Stimulated activated CD8-positive, alpha-beta memory T cell treated with anti-CD3 and anti-CD28 coated beads, Interleukin-15, amount 100 ng/mL, for 24 hours (primary cell): ENCODE measurements around the gene FCHSD2.
A peak's percentile ranks its signal among the peaks of the same experiment; 100 is the strongest.
"Not testable (repeated sequence)": the region's sequence is repeated elsewhere in the genome, so short reads cannot be mapped to it uniquely, and the experiment has no call there.

Experiments
- DNase-seq: peaks from one replicate; pipeline ENCODE4 v3.0.0-alpha.2; 2020; ENCODE audit warnings: low read depth

FCHSD2 gene

DNA sequence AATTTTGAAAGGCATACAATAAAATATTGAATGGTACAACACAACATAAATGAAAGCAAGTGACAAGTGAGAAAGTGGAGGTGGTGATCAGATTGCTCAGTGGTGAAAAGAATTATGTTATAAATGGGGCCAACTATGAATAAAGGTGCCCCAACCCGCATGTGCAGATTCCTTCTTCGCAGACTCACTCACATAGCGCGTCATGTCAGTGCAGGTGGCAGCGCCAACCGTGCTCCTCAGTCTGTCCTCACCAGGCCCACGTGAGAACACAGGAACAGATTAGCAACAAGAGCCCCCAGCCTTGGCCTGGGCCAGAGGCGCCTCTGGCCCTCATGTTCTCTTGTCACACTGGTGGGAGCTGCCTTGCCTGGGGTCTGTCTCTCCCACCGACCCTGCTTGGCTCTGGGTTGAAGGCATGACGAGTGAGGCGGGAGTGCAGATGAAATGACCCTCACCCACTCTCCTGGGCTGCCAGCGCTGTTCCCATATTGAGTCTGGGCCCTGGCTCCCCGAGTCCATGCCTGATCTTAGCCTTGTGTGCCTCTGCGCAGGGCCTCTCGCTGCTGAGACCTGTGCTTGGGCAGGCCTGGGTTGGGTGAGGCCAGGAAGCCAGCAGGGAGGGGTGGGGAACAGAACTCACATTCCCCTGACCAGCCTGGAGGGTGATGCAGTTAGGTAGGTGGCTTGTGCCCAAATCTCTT is 321.5 kb downstream of the FCHSD2 start:
- DNase-seq, result no peak

DNA sequence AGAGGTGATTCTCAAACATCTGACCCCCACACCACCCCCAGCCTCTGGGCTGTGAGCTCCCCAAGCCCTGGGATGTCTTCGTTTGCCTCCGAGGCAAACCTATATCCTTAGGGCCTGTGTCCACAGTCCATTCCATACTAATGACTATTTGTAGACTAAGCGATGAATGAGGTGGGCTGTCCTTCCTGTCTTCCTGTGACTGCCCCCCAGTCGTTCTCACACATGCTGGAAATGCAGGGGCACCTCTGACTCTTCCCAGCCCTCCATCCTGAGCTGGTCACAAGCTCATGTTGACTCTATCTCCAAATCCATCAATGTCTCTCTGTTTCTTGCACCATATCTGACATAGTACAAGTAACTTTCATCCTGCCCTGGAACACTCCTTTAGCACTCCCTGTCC is 323.1 kb downstream of the FCHSD2 start:
- DNase-seq, result no peak

DNA sequence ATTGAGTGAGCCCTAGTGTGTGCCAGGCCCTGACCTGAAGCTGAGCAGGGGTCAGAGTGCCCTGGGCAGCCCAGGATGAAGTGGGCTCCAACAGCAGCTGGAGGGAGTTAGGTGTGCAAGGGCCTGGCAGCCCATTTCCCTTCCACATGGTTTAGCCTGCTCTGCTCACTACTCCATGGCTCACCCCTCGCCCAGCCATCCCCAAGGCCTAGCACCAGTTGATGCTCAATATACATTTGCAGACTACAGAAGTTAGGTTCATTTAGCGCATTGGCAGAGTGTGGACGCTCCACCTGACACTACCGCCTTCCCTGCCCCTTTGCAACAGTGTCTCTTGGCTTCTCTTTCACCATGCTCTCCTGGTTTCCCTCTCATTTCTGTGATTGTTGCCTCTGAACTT is 324.2 kb downstream of the FCHSD2 start:
- DNase-seq, result no peak

DNA sequence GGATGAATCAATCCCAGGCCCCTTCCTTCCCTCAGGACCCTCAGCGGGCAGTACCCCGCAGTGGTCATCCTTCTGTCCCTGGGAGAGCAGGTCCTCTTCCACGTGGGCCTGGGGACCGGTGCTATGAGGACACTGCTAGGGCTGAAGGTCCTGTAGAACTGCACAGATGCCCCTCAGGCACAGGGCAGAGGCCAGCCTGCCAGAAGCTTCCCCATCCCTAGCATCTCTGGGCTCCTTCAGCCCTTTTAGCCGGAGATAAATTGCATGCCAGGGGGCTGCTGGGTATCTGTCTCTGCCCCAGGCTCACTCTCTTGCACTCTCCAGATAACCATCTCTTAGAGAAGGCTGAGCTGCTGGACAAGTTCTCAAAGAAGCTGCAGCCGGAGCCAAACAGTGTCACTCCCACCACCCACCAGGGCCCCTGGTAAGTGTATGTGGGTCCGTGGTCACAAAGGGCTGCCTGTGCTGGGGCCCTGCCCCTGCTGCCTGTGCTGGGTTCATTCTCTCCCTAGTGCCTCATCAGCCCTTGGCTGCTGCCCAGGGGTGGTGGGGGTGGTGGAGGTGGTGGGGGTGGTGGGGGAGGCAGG is 325.6 kb downstream of the FCHSD2 start:
- DNase-seq, result no peak

DNA sequence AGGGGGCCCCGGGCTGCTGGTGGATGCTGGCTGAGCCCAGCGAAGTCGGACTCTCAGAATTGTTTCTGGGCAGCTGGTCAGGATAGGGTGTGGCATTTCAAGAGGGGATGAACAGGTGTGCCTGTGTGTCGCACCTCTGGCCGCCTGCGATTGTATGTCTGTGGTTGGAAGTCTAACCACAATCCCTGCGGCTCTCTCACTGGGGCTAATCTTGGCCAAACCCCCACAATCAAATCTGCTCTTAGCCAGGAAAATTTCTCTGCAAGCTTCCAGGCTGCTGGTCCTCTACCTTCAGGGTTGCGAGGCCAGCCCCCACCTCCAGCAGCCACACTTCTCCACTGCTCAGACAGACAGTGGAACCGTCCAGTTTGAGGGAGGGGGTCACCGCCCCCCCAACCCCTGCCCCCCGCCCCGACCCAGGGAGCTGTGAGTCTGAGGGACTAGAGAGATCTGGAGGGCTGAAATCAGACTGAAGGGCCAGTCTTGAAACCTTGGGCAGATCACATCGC is 327.0 kb downstream of the FCHSD2 start:
- DNase-seq, result no peak

- peak; percentile 87 for DNase-seq
Observed at GRCh38 chr11:72814286-72815109, 327.6 kb downstream of the FCHSD2 start, which contains the start of gene ATG16L2. ATG16L2 (plus strand) TSS chr11:72814411; CDS start chr11:72814446, 35 bp downstream.

- DNase-seq, result no peak
Observed at GRCh38 chr11:72813740-72814285, 328.3 kb downstream of the FCHSD2 start.

GRCh38 chr11:72812967-72813739 is 329.0 kb downstream of the FCHSD2 start:
- peak; percentile 39 for DNase-seq

DNA sequence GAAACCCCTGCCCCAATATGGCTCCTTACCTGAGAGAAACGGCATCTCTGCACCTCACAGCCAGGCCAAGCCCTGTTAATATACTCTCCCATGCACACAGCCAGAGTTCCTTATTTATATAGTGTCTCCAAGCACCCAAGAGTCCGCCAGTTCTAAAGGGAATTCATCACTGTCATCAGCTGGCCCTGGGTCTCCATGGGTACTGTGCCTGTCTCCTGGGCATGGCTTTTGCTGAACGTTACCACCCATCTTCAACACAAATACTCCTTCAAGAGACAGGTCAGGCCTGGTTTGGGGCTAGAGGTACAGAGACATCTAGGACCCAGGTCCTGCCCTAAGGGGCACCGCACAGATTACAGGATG is 329.5 kb downstream of the FCHSD2 start:
- no peak for DNase-seq

GRCh38 chr11:72811686-72812085 is 330.4 kb downstream of the FCHSD2 start:
- DNase-seq, result not testable (repeated sequence)

GRCh38 chr11:72808331-72808798 is 333.8 kb downstream of the FCHSD2 start:
- no peak for DNase-seq

DNA sequence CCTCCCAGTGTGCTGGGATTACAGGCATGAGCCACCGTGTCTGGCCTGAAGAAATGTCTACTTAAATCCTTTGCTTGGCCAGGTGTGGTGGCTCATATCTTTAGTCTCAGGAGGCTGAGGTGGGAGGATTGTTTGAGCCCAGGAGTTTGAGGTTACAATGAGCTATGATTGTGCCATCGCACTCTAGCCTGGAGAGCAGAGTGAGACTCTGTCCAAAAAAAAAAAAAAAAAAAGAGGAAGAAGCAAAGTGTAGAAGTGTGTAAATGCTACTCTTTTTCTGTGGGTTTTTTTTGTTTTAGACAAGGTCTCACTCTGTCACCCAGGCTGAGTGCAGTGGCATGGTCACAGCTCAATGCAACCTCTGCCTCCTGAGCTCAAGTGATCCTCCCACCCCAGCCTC is 334.3 kb downstream of the FCHSD2 start:
- DNase-seq, result no peak

DNA sequence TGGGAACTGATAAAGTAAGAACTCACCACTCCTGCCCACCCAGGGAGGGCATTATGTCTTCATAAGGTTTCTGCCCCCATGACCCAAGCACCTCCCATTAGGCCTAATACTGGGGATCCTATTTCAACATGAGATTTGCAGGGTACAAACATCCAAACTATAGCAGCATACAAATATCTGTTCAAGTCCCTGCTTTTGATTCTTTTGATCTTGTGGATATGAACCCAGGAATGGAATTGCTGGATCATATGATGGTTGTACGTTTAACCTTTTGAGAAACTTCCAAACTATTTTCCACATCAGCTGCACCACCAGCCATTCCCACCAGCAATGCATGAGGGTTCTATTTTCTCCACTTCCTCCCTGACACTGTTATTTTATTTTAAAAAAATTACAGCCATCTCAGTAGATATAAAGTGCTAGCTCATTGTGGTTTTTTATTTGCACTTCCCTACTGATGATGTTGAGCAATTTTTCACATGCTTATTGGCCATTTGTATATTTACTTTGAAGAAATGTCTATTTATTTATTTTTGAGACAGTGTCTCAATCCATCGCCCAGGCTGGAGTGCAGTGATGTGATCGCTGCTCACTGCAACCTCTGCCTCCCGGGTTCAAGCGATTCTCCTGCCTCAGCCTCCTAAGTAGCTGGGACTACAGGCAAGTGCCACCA is 335.0 kb downstream of the FCHSD2 start:
- no peak for DNase-seq

GRCh38 chr11:72806378-72806777 is 335.7 kb downstream of the FCHSD2 start:
- DNase-seq, result not testable (repeated sequence)

DNA sequence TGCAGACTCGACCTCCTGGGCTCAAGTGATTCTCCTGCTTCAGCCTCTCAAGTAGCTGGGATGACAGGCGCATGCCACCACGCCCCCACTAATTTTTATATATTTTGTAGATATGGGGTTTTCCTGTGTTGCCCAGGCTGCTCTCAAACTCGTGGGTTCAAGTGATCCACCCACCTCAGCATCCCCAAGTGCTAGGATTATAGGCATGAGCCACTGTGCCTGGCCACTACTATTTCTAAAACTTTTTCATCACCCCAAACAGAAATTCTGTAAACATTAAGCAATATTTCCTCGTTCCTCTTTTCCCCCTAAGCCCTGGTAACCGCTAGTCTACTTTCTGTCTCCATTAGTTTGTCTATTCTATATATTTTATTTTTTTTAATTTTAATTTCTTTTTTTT is 336.9 kb downstream of the FCHSD2 start:
- no peak for DNase-seq

DNA sequence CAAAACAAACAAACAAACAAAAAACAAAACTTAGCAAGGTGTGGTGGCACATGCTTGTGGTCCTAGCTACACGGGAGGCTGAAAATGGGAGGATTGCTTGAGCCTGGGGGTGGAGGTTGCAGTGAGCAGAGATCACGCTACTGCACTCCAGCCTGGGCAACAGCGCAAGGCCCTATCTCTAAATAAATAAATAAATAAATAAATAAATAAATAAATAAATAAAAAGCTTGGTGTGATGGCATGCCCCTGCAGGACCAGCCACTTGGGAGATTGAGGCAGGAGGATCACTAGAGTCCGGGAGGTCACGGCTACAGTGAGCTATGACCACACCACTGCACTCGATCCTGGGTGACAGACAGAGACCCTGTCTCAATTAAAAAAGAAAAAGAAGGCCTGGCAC is 339.3 kb downstream of the FCHSD2 start:
- no peak for DNase-seq

DNA sequence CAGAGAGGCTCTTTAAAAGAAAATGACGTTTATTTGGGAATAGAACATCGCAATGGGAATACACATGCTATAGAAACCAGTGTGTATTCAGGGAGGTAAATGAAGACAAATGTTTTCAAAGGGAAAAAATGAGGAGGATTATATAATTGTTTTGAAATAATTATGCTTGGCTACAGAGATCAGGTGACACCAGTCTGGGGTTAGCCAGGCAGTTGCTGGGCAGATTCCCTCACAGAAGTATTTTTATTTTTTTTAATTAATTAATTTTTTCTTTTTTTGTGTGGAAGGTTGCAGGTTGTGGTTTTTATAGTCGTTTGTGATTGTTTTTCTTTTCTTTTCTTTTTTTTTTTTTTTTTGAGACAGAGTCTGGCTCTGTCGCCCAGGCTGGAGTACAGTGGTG is 342.7 kb downstream of the FCHSD2 start:
- DNase-seq, result no peak

- DNase-seq, result no peak
Observed at GRCh38 chr11:72798361-72798760, 343.8 kb downstream of the FCHSD2 start.

GRCh38 chr11:72793425-72794367 is 348.4 kb downstream of the FCHSD2 start, which contains the start of gene STARD10:
STARD10 (minus strand) TSS chr11:72794047; CDS start chr11:72781181, 12,866 bp downstream.
- peak; percentile 85 for DNase-seq

DNA sequence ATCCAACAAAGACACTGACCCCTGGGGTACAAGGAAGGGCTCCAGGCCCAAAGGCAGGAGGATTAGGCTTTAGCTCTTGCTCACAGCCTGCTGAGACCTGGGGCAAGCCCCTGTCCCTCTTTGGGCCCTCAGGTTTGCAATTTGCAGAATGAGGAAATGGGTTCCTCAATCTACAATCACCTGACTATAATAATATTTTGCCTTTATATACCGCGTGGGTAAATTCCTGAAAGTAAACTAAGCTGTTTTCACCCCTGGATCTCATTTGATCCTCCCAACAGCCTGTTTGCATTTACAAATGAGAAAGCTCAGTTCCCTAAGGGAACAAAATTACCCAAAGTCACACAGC is 349.1 kb downstream of the FCHSD2 start:
- DNase-seq, result no peak
